T-cell (primary cell): Measurements from ENCODE around the gene RAP1GAP2. TPM values are rescaled to one million over a fixed set of nuclear protein-coding genes. Genes with fewer than 3 reads are reported as not detected.

Experiments
- ATAC-seq, 4 experiments: fragments of 200-7000 bp in 3 of 4; fragments of 150-1000 bp in 1 of 4; cut with Tn5 transposase; replicated peaks in 1 of 4; 1 replicate in 3 of 4; 2 replicates in 1 of 4; pipeline ENCODE4 v1.10.0; 2021; ENCODE audit warnings: moderate library complexity in 3 of 4, mild to moderate bottlenecking in 2 of 4, moderate number of reproducible peaks in 1 of 4
- CTCF ChIA-PET, 2 donors: fragments of 300-600 bp; sonication (Branson Sonifier 250); formaldehyde crosslinking; loops; one replicate each; lab custom pipeline; 2022; ENCODE audit warnings: antibody characterized with exemption in 2 of 2; lab: Charles Lee
- POLR2A ChIA-PET, 2 donors: fragments of 300-600 bp; sonication (Branson Sonifier 250); formaldehyde crosslinking; loops; one replicate each; lab custom pipeline; 2022; ENCODE audit warnings: antibody characterized with exemption in 2 of 2; lab: Charles Lee
- DNase-seq, 35 experiments: peaks; one replicate each; pipeline versions ENCODE4 v3.0.0 to v3.0.0-alpha.2; 2013 to 2023
- H3K27ac ChIP-seq: one replicate; pipeline ENCODE4 v1.5.1; 2013; ENCODE audit warnings: low read length
- H3K27me3 ChIP-seq, 2 experiments: replicated peaks in 1 of 2; 1 replicate in 1 of 2; 2 replicates in 1 of 2; pipeline versions ENCODE4 v1.6.1 to v1.7.0; 2013; ENCODE audit warnings: low read length in 1 of 2, mixed read lengths in 1 of 2; ENCODE audit not compliant: control insufficient read depth in 2 of 2, insufficient read depth in 2 of 2; ENCODE audit errors: extremely low read depth in 1 of 2
- H3K36me3 ChIP-seq, 2 donors: 1 replicate in 1 of 2; 2 replicates in 1 of 2; pipeline versions ENCODE4 v1.6.1 to v1.7.0; 2013; ENCODE audit warnings: low read length in 1 of 2; ENCODE audit not compliant: control insufficient read depth in 2 of 2, insufficient read depth in 1 of 2; ENCODE audit errors: extremely low read depth in 1 of 2
- H3K4me1 ChIP-seq, 2 experiments: 1 replicate in 1 of 2; 2 replicates in 1 of 2; pipeline versions ENCODE4 v1.6.1 to v1.7.0; 2013; ENCODE audit warnings: low read length in 2 of 2, mixed read lengths in 1 of 2; ENCODE audit not compliant: insufficient read depth in 2 of 2, control insufficient read depth in 1 of 2; ENCODE audit errors: extremely low read depth in 1 of 2
- H3K4me3 ChIP-seq, 2 donors: 1 replicate in 1 of 2; 2 replicates in 1 of 2; pipeline versions ENCODE4 v1.5.1 to v1.7.0; 2013; ENCODE audit warnings: mild to moderate bottlenecking in 2 of 2, low read length in 1 of 2, moderate library complexity in 1 of 2; ENCODE audit not compliant: control insufficient read depth in 1 of 2; ENCODE audit errors: extremely low read depth in 1 of 2
- H3K9me3 ChIP-seq: 2 replicates; pipeline ENCODE4 v1.7.0; 2013
- H3K27ac Mint-ChIP-seq, 2 donors: one replicate each; pipeline ENCODE4 v1.8.0; 2020 to 2021; ENCODE audit warnings: mild to moderate bottlenecking in 2 of 2, mixed read lengths in 2 of 2
- H3K27me3 Mint-ChIP-seq, 2 donors: one replicate each; pipeline ENCODE4 v1.8.0; 2021 to 2022; ENCODE audit warnings: mixed read lengths in 2 of 2
- H3K36me3 Mint-ChIP-seq: one replicate; pipeline ENCODE4 v1.8.0; 2021; ENCODE audit warnings: mixed read lengths
- H3K4me1 Mint-ChIP-seq, 3 donors: one replicate each; pipeline ENCODE4 v1.8.0; 2020 to 2022; ENCODE audit warnings: mixed read lengths in 3 of 3, mild to moderate bottlenecking in 1 of 3
- H3K4me3 Mint-ChIP-seq, 3 donors: one replicate each; pipeline ENCODE4 v1.8.0; 2020 to 2022; ENCODE audit warnings: mild to moderate bottlenecking in 3 of 3, mixed read lengths in 3 of 3, moderate library complexity in 3 of 3
- H3K9me3 Mint-ChIP-seq, 3 donors: one replicate each; pipeline ENCODE4 v1.8.0; 2020 to 2022; ENCODE audit warnings: mixed read lengths in 3 of 3
- WGBS: methylation state at CpG from one replicate; pipeline ENCODE4 v1.1.5; 2013; ENCODE audit warnings: missing lambda C conversion rate; ENCODE audit not compliant: insufficient coverage; 5-methylcytosine and 5-hydroxymethylcytosine counted together
- total RNA-seq, 35 experiments: library from RNA in 6 of 35; stranded (reverse) in 6 of 35; fragments of 120-200 nt in 1 of 35; gene quantifications; one replicate each; pipeline versions ENCODE4 v1.2.1 to v1.2.4 and lab custom pipeline; 2013 to 2026

RAP1GAP2 gene
- total RNA-seq, 5 donors from 2014 or later (not counting 1 experiment from before 2014, with no cell fraction given) = 8.0 to 77.7 (median 13.3) TPM

- Mint-ChIP-seq H3K4me1 (peaks cover 0 to 5% (median 0%) of the 10 kb centered on the region in 3 donors), H3K4me3 (no peak overlapping the region), H3K27me3 (no peaks in the 10 kb centered on the region), H3K27ac (no peak overlapping the region), H3K9me3 (no peaks in the 10 kb centered on the region), H3K36me3 (peaks cover 33% of the 10 kb centered on the region)
- CTCF ChIA-PET = interaction anchor here in 1 of 2 donors (0.6 kb wide), 1 partner anchor 38 kb away, joined by 3 read pairs; no protein-coding TSS in a partner anchor
- ATAC-seq (no peak), DNase-seq (no peak)
- POLR2A ChIA-PET = interaction anchor here in 1 of 2 donors (0.8 kb wide), 1 partner anchor 13 kb away, joined by 3 read pairs; no protein-coding TSS in a partner anchor
- no peaks in the 10 kb centered on the region for H3K4me1 ChIP-seq
- no peak overlapping the region for H3K27ac ChIP-seq
- no CpG with 5 or more reads among the region's 2 CpGs for WGBS
- no peak overlapping the region for H3K4me3 ChIP-seq
- no peaks in the 10 kb centered on the region for H3K27me3 ChIP-seq
- H3K9me3 ChIP-seq = no peaks in the 10 kb centered on the region
- H3K36me3 ChIP-seq = peaks cover 3 to 16% of the 10 kb centered on the region in 2 donors
Measured at GRCh38 chr17:2971851-2972250, 175.6 kb downstream of the RAP1GAP2 start.

GRCh38 chr17:2972749-2973148 lies 176.5 kb downstream of the RAP1GAP2 start:
- WGBS = 73% methylated on average over 2 of the region's 4 CpGs
- Mint-ChIP-seq H3K9me3 (no peaks in the 10 kb centered on the region), H3K4me3 (no peak overlapping the region), H3K36me3 (peaks cover 26% of the 10 kb centered on the region), H3K27me3 (no peaks in the 10 kb centered on the region), H3K27ac (peak overlapping the region in 1 of 2 donors; percentile 53), H3K4me1 (peaks cover 0 to 5% (median 0%) of the 10 kb centered on the region in 3 donors)
- Histone ChIP-seq H3K27me3 (no peaks in the 10 kb centered on the region), H3K4me1 (no peaks in the 10 kb centered on the region), H3K4me3 (no peak overlapping the region), H3K9me3 (no peaks in the 10 kb centered on the region), H3K27ac (no peak overlapping the region), H3K36me3 (peaks cover 0 to 9% of the 10 kb centered on the region in 2 donors)
- POLR2A ChIA-PET = interaction anchor here in 1 of 2 donors (0.8 kb wide), 1 partner anchor 14 kb away, joined by 3 read pairs; no protein-coding TSS in a partner anchor
- ATAC-seq = no peak
- DNase-seq = no peak
- CTCF ChIA-PET = no interaction called here

- Mint-ChIP-seq H3K27me3 (no peaks in the 10 kb centered on the region), H3K4me3 (no peak overlapping the region), H3K9me3 (no peaks in the 10 kb centered on the region), H3K36me3 (peaks cover 28% of the 10 kb centered on the region), H3K4me1 (peaks cover 0 to 5% (median 0%) of the 10 kb centered on the region in 3 donors), H3K27ac (no peak overlapping the region)
- POLR2A ChIA-PET = no interaction called here
- no peak for ATAC-seq
- CTCF ChIA-PET = no interaction called here
- Histone ChIP-seq H3K36me3 (peaks cover 0 to 10% of the 10 kb centered on the region in 2 donors), H3K9me3 (no peaks in the 10 kb centered on the region), H3K4me3 (no peak overlapping the region), H3K27ac (no peak overlapping the region), H3K27me3 (no peaks in the 10 kb centered on the region), H3K4me1 (no peaks in the 10 kb centered on the region)
- no peak for DNase-seq
- WGBS = no CpG with 5 or more reads among the region's 1 CpG
Measured at GRCh38 chr17:2974347-2974746, 178.1 kb downstream of the RAP1GAP2 start.

- POLR2A ChIA-PET = no interaction called here
- ATAC-seq (no peak), DNase-seq (no peak)
- CTCF ChIA-PET = interaction anchor here in 1 of 2 donors (0.6 kb wide), 1 partner anchor 128 kb away, joined by 3 read pairs; no protein-coding TSS in a partner anchor
- Mint-ChIP-seq H3K27ac (no peak overlapping the region), H3K9me3 (no peaks in the 10 kb centered on the region), H3K4me1 (peaks cover 0 to 5% (median 0%) of the 10 kb centered on the region in 3 donors), H3K36me3 (peaks cover 36% of the 10 kb centered on the region), H3K4me3 (no peak overlapping the region), H3K27me3 (no peaks in the 10 kb centered on the region)
- no peak overlapping the region for H3K27ac ChIP-seq
- no peaks in the 10 kb centered on the region for H3K27me3 ChIP-seq
- H3K4me1 ChIP-seq = no peaks in the 10 kb centered on the region
- no peaks in the 10 kb centered on the region for H3K9me3 ChIP-seq
- H3K4me3 ChIP-seq = no peak overlapping the region
- 94% methylated on average over 3 of the region's 8 CpGs for WGBS
- peaks cover 0 to 16% of the 10 kb centered on the region in 2 donors for H3K36me3 ChIP-seq
Measured at GRCh38 chr17:2975469-2975958, 179.3 kb downstream of the RAP1GAP2 start.

- H3K27ac ChIP-seq = no peak overlapping the region
- H3K36me3 ChIP-seq = peaks cover 0 to 31% of the 10 kb centered on the region in 2 donors
- CTCF ChIA-PET = interaction anchor here in 1 of 2 donors (0.7 kb wide), 1 partner anchor 302 kb away, joined by 3 read pairs; no protein-coding TSS in a partner anchor
- H3K27me3 ChIP-seq = no peaks in the 10 kb centered on the region
- H3K4me1 ChIP-seq = no peaks in the 10 kb centered on the region
- Mint-ChIP-seq H3K36me3 (peaks cover 46% of the 10 kb centered on the region), H3K9me3 (no peaks in the 10 kb centered on the region), H3K27ac (no peak overlapping the region), H3K4me3 (no peak overlapping the region), H3K4me1 (peaks cover 0 to 5% (median 0%) of the 10 kb centered on the region in 3 donors), H3K27me3 (no peaks in the 10 kb centered on the region)
- ATAC-seq = no peak
- WGBS = no CpG with 5 or more reads among the region's 3 CpGs
- no peaks in the 10 kb centered on the region for H3K9me3 ChIP-seq
- no peak for DNase-seq
- POLR2A ChIA-PET = no interaction called here
- no peak overlapping the region for H3K4me3 ChIP-seq
Measured at GRCh38 chr17:2977157-2977556, 180.9 kb downstream of the RAP1GAP2 start.

GRCh38 chr17:2978116-2978515 lies 181.9 kb downstream of the RAP1GAP2 start:
- H3K4me3 Mint-ChIP-seq = no peak overlapping the region
- DNase-seq = no peak
- H3K4me1 Mint-ChIP-seq = peaks cover 0 to 5% (median 0%) of the 10 kb centered on the region in 3 donors
- Histone ChIP-seq H3K27me3 (no peaks in the 10 kb centered on the region), H3K9me3 (no peaks in the 10 kb centered on the region), H3K36me3 (peaks cover 0 to 41% of the 10 kb centered on the region in 2 donors), H3K27ac (no peak overlapping the region), H3K4me3 (no peak overlapping the region), H3K4me1 (no peaks in the 10 kb centered on the region)
- H3K27ac Mint-ChIP-seq = no peak overlapping the region
- POLR2A ChIA-PET = no interaction called here
- no peaks in the 10 kb centered on the region for H3K9me3 Mint-ChIP-seq
- peaks cover 50% of the 10 kb centered on the region for H3K36me3 Mint-ChIP-seq
- no peak for ATAC-seq
- WGBS = 93% methylated on average over 8 of the region's 9 CpGs
- H3K27me3 Mint-ChIP-seq = no peaks in the 10 kb centered on the region
- CTCF ChIA-PET = no interaction called here
